Measurements from ENCODE around the gene C19orf81.

Gene C19orf81

GRCh38 chr19:50633973-50634372 is 15.3 kb upstream of the C19orf81 start:
- H3K4me3 ChIP-seq (ENCODE audit: low read depth, low read length) = no peak overlapping the region
- no peak for TF ChIP-seq CTCF (IDR thresholded peaks at IDR 0.05; ENCODE audit: borderline replicate concordance, insufficient read depth, low read depth, low read length)

GRCh38 chr19:50636317-50637085 is 12.7 kb upstream of the C19orf81 start:
- no peak for TF ChIP-seq CTCF (IDR thresholded peaks at IDR 0.05; ENCODE audit: borderline replicate concordance, insufficient read depth, low read depth, low read length)
- H3K4me3 ChIP-seq (ENCODE audit: low read depth, low read length) = no peak overlapping the region

GRCh38 chr19:50638600-50638999 is 10.6 kb upstream of the C19orf81 start:
- no peak for TF ChIP-seq CTCF (IDR thresholded peaks at IDR 0.05; ENCODE audit: borderline replicate concordance, insufficient read depth, low read depth, low read length)
- no peak overlapping the region for H3K4me3 ChIP-seq (ENCODE audit: low read depth, low read length)

GRCh38 chr19:50639121-50640112 is 9.8 kb upstream of the C19orf81 start, which contains the start of gene SYT3:
SYT3 (minus strand) TSS chr19:50639881; CDS start chr19:50637411, 2,470 bp downstream.
- no peak for TF ChIP-seq CTCF (IDR thresholded peaks at IDR 0.05; ENCODE audit: borderline replicate concordance, insufficient read depth, low read depth, low read length)
- no peak within 1 kb of the TSS for H3K4me3 ChIP-seq (ENCODE audit: low read depth, low read length)

GRCh38 chr19:50640368-50640767 is 8.9 kb upstream of the C19orf81 start:
- no peak for TF ChIP-seq CTCF (IDR thresholded peaks at IDR 0.05; ENCODE audit: borderline replicate concordance, insufficient read depth, low read depth, low read length)
- no peak overlapping the region for H3K4me3 ChIP-seq (ENCODE audit: low read depth, low read length)

- TF ChIP-seq CTCF (IDR thresholded peaks at IDR 0.05; ENCODE audit: borderline replicate concordance, insufficient read depth, low read depth, low read length) = no peak
- H3K4me3 ChIP-seq (ENCODE audit: low read depth, low read length) = no peak overlapping the region
Measured at GRCh38 chr19:50644315-50644915, 4.8 kb upstream of the C19orf81 start.

Data from GM12875 (cell line).